ENCODE results near the gene HMOX1.

The HMOX1 gene

DNA sequence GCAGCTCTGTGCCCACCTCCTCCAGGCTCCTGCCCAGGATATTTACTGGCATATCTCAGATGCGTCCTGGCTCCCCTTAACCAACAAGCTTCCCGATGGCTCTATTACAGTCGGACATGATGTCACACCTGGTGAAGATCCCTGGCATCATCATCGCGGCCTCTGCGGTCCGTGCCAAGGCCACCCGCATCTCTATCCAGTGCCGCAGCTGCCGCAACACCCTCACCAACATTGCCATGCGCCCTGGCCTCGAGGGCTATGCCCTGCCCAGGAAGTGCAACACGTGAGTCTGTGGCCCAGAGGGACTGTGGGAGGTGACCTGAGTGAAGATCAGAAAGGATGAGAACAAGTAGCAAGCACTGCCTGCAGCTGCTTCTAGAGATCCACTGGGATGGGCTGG lies 25.5 kb downstream of the HMOX1 start:
- no peak for DNase-seq (ENCODE audit: low read depth in 2 of 2)

DNA sequence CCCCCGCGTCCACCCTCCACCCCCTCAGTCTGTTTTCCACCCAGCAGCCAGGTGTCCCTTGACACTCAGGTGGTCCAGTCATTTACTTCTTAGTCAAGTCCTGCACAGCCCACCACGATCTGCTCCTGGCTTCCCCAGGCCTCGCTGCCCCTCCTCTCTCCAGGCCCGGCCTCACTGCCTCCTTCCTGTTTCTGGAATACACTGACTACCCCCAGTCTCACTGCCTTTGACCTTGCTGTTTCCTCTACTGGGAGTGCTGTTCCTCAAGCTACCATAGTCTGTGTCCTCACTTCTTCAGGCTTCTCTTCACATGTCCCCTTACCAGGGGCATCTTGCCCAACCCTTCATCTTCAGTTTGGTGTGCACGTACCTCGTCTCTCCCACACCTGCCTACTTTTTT lies 26.5 kb downstream of the HMOX1 start:
- no peak for DNase-seq (ENCODE audit: low read depth in 2 of 2)

DNA sequence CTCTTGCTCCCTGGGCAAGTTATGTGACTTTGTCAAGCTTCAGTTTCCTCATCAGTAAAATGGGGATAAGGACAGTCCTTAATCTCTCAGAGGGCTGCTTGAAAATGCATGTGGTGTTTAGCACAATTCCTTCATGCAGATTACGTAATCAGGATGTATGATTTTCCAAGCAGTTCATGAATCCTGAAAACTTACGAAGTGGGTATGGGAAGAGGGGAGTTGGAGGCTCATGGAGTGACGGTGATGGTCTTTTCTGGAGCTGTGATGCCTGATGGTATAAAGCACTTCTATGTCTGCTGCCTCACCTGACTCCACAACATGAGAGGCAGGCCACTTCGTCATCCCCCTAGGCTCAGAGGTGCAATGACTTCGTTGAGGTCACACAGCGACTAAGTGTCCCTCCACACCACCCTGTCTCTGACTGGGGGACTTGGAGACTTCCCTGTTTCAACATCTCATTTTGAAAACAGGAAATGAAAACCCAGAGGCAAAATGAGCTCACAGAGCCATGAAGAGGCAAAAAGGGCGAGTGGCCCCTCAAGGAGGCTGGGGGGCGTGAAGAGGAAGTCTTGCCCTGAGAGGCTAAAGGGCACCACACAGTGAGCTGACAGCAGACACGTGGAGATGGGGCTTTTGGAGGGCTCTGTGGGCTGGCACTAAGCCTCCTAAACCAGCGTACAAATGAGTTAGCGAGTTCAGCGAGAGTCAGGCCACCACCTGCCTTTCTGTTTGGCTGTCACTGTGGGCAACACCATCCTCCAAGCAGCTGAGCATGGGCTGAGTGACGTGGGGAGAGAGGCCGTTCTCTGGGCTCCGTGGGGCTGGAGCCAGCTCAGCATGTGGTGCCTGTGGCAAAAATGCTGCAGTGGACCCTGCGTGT lies 29.1 kb downstream of the HMOX1 start:
- no peak for DNase-seq (ENCODE audit: low read depth in 2 of 2)

DNA sequence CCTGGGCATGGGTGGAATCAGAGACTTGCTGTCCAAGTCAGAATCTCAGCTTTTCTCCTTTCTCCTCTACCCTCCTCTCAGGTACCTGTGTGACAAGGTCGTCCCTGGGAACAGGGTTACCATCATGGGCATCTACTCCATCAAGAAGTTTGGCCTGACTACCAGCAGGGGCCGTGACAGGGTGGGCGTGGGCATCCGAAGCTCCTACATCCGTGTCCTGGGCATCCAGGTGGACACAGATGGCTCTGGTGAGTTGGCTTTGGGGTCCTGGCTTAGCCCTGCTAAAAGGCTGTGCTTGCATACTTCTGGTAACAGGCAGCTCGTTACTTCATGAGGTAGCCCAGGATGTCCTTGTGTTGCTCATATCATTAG lies 29.8 kb downstream of the HMOX1 start:
- no peak for DNase-seq (ENCODE audit: low read depth in 2 of 2)

DNA sequence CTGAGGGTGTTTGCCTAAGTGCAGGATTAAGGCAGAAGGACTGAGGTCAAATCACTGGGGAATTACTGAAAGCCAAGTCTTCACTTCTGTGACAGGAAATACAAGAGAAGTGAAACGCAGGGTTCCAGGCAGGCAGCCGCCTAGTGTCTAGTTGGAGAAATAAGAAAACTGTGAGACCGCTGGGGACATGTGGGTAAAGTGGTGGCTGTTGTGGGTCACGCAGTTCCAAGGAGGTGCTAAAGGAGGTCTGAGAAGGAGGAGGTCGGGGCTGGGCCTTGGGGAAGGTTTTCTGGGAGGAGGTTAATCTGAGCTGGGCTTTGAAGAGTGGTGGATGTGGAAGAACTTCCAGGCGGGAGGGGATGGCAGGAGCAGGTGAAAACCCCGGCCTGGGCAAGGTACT lies 30.2 kb downstream of the HMOX1 start:
- DNase-seq (ENCODE audit: low read depth in 2 of 2): no peak

DNA sequence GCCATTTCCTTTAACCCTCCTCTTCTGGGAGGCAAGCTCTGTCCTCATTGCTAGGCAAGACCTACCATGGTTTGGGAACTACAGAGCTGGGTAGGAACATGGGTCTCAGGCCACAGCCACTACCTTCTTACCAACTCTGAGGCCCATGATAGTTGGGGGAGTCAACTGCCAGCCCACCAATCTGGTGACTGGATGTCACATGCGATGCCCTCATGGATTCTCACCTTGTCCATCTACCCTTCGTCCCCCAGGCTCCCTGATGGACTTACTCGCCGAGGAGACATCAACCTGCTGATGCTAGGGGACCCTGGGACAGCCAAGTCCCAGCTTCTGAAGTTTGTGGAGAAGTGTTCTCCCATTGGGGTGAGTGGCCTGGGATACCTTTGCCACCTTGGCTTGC lies 32.7 kb downstream of the HMOX1 start:
- no peak for DNase-seq (ENCODE audit: low read depth in 2 of 2)

DNA sequence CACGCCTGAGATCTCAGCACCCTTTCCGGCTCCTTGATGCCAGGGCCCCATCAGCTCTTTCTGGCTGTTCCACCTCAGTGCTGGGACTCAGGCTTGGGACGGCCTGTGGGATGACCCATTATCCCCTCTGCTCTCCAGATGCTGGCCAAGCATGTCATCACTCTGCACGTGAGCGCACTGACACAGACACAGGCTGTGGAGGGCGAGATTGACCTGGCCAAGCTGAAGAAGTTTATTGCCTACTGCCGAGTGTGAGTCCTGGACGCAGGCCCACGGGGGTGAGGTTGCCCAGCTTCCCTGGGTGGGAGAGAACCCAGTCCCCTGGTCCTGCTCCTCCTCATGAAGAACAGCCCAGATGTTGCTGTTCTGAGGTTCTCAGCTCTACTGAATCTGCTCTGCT lies 36.7 kb downstream of the HMOX1 start:
- no peak for DNase-seq (ENCODE audit: low read depth in 2 of 2)

DNA sequence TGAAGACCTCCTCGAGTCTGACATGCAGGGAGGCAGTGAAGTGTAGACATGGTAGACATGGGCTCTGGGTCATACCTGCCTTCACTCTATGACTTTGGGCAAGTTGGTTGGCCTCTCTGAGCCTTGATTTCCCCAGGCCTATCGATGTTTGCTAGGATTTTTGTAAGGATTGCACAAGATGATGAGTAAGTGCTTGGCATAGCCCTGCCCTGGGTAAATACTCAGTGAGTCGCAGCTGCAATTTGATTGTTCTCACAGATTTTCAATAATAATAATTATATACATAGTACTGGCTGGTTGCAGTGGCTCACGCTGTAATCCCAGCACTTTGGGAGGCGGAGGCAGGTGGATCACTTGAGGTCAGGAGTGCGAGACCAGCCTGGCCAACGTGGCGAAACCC lies 37.2 kb downstream of the HMOX1 start:
- DNase-seq (ENCODE audit: low read depth in 2 of 2): no peak

DNA sequence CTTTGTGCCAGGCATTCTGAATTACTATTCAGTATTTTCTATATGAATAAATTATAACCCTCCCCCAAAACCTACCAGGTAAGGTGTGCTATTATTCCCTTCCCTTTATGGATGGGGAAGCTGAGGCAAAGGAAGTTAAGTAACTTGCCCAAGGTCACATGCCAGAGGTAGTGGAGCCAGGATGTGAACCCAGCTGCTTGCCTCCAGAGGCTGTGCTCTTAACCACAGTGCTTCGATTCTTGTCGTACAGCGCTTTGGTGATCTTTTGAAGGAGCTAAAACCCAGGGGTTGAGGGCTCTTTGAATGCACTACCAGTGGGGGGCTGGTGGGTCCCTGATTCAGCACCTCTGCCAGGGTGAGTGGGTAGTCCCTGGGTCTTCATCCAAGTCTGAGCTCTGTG lies 37.8 kb downstream of the HMOX1 start:
- DNase-seq (ENCODE audit: low read depth in 2 of 2): no peak

DNA sequence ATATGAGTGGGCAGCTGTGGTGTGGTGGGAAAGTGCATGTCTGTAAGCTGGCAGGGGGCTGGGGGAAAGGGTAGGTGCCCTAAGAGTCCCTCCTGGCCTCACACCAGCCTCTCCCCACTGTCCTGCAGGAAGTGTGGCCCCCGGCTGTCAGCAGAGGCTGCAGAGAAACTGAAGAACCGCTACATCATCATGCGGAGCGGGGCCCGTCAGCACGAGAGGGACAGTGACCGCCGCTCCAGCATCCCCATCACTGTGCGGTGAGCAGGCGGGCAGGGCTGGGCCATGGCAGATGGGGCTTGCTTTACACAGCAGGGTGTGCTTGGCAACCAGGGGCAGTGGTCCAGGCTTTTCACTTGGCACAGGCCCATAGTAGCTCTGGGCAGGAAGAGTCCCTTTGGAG lies 38.9 kb downstream of the HMOX1 start:
- no peak for DNase-seq (ENCODE audit: low read depth in 2 of 2)

DNA sequence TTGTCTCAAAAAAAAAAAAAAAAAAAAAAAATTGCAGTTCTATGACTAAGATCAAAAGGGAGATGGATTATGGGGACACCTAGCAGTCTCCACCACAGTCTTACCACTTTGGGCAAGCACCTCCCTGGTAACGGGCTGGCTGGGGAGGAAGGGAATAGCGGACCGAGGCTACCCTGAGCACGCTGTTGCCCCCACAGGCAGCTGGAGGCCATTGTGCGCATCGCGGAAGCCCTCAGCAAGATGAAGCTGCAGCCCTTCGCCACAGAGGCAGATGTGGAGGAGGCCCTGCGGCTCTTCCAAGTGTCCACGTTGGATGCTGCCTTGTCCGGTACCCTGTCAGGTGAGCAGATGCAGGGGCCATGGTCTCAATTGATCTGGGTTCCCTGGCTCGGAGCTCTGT lies 40.2 kb downstream of the HMOX1 start:
- no peak for DNase-seq (ENCODE audit: low read depth in 2 of 2)

DNA sequence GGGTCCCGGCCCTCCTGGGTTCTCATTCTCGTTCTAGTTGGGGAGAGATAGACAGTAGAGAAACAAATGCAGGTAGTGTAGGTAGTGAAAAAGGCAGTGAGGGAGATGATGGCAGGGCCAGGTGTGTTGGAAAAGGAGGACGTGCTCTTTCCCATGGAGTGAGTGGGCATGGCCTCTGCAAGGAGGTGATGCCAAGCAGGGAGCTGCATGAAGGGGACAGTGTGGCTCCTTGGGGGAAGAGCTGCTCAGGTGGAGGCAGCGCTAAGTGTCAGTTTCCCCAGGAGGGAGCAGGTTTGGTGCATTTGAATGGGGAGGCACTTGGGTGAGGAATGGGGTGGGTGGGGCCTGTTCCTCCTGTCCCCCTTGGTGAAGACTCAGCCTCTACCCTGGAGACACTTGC lies 41.2 kb downstream of the HMOX1 start:
- DNase-seq (ENCODE audit: low read depth in 2 of 2): no peak

DNA sequence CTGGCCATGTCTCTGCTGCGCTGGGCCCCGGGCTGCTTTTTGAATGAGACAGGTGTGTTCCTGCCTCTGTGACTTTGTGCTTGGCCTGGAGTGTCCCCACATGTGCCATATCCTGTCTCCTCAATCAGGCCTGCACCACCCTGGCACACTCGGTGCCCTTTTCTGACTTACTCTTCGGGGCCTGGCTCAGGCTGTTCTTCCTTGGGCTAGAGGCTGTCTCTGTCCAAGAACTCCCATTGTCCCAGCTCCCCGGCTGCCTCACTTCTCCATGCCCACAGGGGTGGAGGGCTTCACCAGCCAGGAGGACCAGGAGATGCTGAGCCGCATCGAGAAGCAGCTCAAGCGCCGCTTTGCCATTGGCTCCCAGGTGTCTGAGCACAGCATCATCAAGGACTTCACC lies 42.0 kb downstream of the HMOX1 start:
- DNase-seq (ENCODE audit: low read depth in 2 of 2): no peak

DNA sequence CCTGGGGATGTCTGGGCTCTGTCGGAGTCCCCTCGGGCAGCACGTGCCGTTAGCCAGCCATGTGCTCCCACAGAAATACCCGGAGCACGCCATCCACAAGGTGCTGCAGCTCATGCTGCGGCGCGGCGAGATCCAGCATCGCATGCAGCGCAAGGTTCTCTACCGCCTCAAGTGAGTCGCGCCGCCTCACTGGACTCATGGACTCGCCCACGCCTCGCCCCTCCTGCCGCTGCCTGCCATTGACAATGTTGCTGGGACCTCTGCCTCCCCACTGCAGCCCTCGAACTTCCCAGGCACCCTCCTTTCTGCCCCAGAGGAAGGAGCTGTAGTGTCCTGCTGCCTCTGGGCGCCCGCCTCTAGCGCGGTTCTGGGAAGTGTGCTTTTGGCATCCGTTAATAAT lies 43.2 kb downstream of the HMOX1 start:
- no peak for DNase-seq (ENCODE audit: low read depth in 2 of 2)

DNA sequence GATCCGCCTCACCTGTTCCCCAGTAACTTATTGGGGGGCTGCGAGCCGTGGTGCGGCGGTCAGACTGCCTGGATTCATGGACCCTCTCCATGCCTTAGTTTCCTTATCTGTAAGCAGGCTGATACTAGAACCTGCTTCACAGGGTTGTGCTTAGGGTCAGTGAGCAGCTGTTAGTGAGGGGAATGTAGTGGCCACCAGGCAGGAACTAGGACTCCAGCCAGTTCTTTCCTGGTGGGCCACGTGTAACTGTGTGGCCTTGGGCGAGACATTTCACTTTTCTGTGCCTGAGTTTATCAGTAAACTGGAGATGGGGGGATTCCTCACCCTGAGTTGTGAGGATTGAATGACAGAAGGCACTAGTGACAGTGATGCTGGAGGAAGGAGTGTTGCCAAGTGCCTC lies 43.9 kb downstream of the HMOX1 start:
- DNase-seq (ENCODE audit: low read depth in 2 of 2): no peak

DNA sequence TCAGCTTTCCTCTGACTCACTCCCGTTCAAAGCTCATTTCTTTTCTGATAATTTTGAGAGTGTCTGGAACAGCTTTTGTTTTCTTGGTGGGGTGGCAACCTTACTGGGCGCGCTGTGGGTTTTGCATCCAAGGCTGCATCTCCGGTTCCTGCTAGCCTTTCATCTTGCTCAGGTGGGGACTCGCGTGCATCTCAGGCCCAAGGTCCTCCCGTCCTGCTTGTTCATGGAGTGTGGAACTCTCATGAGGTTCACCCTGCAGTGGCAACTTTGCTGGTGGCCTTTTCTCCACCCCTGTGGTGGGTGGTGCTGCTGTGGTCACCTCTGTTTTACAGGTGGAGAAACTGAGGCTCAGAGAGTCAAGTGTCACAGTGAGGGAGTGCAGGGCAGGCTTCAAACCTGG lies 44.6 kb downstream of the HMOX1 start:
- no peak for DNase-seq (ENCODE audit: low read depth in 2 of 2)

DNA sequence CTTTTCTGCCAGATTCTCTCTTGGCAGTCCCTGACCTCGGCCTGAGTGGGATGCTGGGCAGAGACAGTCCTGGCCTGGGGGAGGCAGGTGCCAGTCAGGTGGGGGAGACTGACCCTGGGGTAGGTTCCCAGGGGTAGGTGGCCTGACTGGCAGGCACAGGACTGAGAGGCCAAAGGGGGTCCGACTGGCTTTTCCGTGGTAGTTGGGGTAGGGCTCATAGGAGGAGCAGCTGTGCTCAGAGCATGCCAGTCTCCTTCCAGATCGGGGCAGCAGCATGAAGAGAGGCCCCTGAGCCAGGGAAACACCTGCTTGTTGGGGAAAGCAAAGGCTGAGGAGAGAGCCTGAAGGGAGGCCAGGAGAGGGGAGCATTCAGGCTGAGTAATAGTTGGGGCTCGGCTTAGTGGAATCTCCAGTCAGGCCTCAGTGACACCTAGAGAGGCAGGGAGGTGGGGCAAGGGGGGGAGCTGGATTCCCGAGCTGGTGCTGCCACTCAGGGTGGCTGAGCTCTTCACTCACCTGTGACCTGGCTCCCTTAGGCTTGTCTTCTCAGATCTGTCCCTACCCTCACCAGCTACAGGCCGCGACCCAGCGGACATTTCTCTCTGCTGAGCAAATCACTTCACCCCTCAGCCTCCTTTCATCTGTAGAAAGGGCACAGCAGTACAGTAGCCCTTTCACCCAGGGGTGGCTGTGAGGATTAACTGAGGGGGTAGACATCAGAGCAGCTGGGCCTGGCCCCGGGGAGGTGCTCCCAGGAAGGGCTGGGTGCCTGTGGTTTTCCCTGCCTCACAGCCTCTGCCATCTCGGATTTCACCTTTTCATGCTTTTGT lies 45.3 kb downstream of the HMOX1 start:
- DNase-seq (ENCODE audit: low read depth in 2 of 2): no peak

DNA sequence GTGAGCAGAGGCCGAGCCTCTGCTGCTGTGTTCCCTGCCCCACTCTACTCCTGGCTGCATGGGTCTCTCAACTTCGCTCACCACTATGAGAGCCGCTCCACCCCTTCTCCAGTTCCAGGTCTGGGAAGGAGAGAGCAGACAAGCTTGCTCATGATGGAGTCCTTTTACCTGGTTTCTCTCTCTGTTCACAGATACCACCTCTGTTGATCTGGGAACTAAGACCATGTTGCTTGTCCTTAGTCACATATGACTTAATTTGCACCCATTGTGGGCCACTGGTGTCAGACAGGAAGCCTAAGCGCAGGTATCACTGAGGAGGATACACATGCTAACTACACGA lies 45.9 kb downstream of the HMOX1 start:
- DNase-seq (ENCODE audit: low read depth in 2 of 2): no peak

DNA sequence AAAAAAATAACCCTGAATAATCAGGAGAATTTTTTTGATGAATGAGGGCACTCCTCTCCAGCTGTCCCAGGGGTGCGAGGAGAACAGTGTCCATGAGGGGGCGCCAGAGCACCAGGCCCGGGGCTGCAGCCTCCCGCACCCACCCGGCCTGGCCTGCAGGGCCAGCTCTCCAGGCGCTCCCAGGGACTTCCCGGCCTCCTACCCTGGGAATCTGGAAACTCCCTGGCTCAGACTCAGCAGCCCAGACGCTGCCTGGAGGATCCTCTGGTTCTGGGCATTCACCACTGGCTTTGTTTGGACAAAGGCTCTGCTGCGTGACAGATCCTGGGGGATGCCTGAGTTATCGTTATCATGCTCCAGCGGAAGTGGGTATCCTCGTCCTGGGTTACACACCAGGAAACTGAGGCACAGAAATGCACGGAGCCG lies 50.0 kb downstream of the HMOX1 start:
- DNase-seq (ENCODE audit: low read depth in 2 of 2): peak in 1 of 2 donors; percentile 20

DNA sequence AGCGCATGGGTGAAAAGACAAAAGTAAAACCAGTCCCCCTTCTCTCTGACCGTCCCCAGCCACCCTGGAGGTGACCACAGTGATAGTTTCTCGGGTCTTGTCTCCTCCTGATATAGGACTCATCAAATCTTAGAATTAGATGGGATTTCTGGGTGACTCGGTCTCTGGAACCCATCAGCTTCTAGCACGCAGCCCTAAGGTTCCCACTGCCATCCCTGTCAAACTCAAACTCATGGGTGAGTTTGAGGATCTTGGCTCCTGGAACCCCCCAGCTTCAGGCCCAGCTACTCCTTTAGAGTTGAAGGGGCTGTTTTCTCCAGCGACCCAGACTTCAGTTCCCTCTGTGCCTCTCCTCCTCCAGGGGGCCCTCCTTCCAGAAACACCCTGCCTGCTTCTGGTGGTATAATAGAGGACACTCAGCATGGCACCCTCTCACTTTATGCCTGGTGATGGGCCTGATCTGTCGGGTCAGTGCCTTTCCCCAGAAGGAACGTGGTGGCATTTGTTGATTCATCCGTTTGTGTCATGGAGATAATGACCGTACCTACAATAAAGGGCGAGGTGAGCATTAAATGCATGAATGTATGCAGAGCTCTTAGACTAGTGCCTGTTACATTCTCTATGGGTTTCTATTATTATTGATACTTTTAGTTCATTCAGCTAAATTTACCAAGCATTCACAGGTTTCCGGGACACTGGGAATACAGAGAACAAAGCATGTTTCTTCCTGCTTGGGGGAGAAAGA lies 50.8 kb downstream of the HMOX1 start:
- DNase-seq (ENCODE audit: low read depth in 2 of 2): no peak

DNA sequence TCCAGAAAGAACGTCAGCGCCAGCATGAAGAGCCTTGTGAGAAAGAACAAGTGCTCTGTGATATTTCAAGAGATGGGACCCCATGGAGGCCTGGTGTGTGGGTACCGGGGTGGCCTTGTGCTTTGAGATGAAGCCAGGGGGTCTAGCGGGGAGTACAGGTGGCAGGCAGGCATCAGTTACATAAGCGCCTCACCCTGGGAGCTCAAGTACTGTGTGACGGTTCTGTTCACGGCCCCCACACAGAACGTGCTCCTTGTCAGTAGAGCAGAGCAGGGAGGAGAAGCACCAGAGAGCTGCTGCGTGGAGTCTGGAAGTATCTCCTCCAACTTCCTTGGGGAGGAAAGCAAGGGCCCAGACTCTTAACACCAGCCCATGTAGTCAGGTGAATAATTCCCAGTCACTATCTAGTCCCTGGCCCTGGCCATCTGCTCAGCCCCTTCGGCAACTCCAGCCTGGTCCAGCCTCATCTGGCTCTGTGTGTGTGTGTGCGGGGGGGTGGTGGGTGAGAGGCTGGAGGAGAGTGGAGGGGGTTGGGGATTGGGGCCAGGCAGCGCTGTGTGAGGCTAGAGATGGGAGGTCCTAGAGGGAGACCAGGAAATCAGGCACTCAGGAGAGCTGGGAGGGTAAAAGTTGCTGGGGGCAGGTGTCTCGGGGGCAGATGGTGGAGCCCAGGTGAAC lies 51.5 kb downstream of the HMOX1 start:
- DNase-seq (ENCODE audit: low read depth in 2 of 2): no peak
